SK-N-MC (cell line): ENCODE measurements around the gene IFRD1.

Source experiments
- EZH2 ChIP-seq: fragments of 200-600 bp; sonication (generic); IDR thresholded peaks from one replicate; pipeline ENCODE4 v1.6.1; 2017; ENCODE audit warnings: antibody characterized with exemption
- POLR2AphosphoS5 ChIP-seq: IDR thresholded peaks from 2 replicates; pipeline ENCODE4 v1.6.1; 2012; ENCODE audit warnings: mild to moderate bottlenecking, low read depth, low read length, borderline replicate concordance

DNA sequence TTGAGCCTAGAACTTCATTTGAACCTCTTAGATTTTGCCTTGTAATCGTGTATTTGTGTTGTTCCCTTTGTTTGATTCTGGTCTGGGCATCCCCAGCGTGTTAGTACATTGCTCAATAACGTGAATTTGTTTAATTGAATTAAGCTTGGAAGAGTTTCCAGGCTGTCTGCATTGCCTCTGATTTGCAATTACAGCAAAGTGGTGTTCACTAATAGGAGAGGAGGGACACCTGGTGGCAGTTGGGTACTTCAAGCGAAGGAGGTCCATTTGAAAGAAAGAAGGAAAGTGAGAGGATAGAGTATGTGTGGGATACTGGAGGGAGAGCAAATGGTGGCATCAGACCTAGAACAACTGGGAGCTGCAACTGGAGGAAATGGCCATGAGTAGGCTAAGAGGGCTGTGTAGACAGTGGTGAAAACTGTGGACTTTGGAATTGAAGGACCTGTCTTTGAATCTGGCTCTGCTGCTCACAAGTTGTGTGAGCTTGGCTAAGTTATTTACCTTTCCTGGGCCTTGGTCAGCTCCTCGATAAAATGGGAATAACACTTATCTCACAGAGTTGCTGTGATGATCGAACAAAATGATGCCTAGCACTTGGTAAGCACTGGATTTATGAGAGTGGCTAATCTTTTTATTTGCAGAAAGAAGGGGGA is 45.7 kb downstream of the IFRD1 start:
- no peak for TF ChIP-seq POLR2AphosphoS5
- no peak for TF ChIP-seq EZH2
